ENCODE data around the gene MACO1. TPM values are rescaled to one million over a fixed set of nuclear protein-coding genes. Genes with fewer than 3 reads are reported as not detected.

MACO1 gene
- polyA plus RNA-seq, 1 donor (not counting 4 experiments of a cell fraction or from before 2014, with no cell fraction given) = 8.1 TPM

DNA sequence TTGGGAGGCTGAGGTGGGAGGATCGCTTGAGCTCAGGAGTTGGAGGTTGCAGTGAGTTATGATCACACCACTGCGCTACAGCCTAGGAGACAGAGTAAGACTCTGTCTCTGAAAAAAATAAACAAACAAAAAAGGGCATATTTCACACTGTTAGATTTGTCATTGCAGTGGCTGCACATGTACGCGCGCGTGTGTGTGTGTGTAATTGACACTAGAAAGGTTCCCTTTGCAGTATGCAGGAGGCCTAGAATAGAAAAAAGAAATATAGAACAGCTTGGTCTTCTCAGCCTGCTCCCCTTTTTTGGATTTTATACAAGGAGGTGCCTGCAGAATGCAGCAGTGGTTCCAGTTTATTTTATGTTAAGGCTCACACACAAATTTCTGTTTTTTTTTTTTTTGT is 8.6 kb downstream of the MACO1 start:
- H3K9me1 ChIP-seq (ENCODE audit: control insufficient read depth, extremely low read depth, insufficient read depth, low read length) = no peaks in the 10 kb centered on the region
- H3K9ac ChIP-seq (ENCODE audit: control insufficient read depth, extremely low read depth, insufficient read depth, low read length) = no peak overlapping the region
- no peak overlapping the region for H2AFZ ChIP-seq (ENCODE audit: control insufficient read depth, low read length)
- H3K9me3 ChIP-seq (ENCODE audit: control insufficient read depth, low read depth, low read length) = no peaks in the 10 kb centered on the region
- H3K4me2 ChIP-seq (ENCODE audit: control insufficient read depth, extremely low read depth, insufficient read depth, low read depth, low read length) = no peak overlapping the region
- H3K36me3 ChIP-seq (ENCODE audit: control insufficient read depth in 2 of 2, extremely low read depth in 1 of 2, insufficient read depth in 2 of 2, low read length in 2 of 2) = no peaks in the 10 kb centered on the region
- no peak for FAIRE-seq
- peaks cover 35% of the 10 kb centered on the region for H3K79me2 ChIP-seq (ENCODE audit: control insufficient read depth, insufficient read depth, low read length)
- dilution Hi-C loops (cut with MboI; ENCODE audit: extremely low pct_ligation_motif_present, low sequenced_read_pairs) = no loop called here
- H3K27ac ChIP-seq (ENCODE audit: control insufficient read depth, insufficient read depth, low read length) = no peak overlapping the region
- no peaks in the 10 kb centered on the region for H3K27me3 ChIP-seq (ENCODE audit: control insufficient read depth, extremely low read depth, insufficient read depth, low read length)
- H3K4me3 ChIP-seq (ENCODE audit: control insufficient read depth in 2 of 3, extremely low read depth in 1 of 3, insufficient read depth in 2 of 3, low read depth in 1 of 3, low read length in 3 of 3) = no peak overlapping the region
- H3K4me1 ChIP-seq (ENCODE audit: control insufficient read depth, extremely low read depth, insufficient read depth, low read length) = peaks cover 24% of the 10 kb centered on the region
- peaks cover 2% of the 10 kb centered on the region for H4K20me1 ChIP-seq (ENCODE audit: control insufficient read depth, extremely low read depth, insufficient read depth, low read length)
- TF ChIP-seq EZH2 (IDR thresholded peaks at IDR 0.05; ENCODE audit: low read length) = no peak
- TF ChIP-seq, protein P1, sequence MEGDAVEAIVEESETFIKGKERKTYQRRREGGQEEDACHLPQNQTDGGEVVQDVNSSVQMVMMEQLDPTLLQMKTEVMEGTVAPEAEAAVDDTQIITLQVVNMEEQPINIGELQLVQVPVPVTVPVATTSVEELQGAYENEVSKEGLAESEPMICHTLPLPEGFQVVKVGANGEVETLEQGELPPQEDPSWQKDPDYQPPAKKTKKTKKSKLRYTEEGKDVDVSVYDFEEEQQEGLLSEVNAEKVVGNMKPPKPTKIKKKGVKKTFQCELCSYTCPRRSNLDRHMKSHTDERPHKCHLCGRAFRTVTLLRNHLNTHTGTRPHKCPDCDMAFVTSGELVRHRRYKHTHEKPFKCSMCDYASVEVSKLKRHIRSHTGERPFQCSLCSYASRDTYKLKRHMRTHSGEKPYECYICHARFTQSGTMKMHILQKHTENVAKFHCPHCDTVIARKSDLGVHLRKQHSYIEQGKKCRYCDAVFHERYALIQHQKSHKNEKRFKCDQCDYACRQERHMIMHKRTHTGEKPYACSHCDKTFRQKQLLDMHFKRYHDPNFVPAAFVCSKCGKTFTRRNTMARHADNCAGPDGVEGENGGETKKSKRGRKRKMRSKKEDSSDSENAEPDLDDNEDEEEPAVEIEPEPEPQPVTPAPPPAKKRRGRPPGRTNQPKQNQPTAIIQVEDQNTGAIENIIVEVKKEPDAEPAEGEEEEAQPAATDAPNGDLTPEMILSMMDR (optimal IDR thresholded peaks at IDR 0.05 in 1 of 3, IDR thresholded peaks at IDR 0.05 in 1 of 3, conservative IDR thresholded peaks at IDR 0.05 in 1 of 3; ENCODE audit: extremely low read depth in 1 of 3, insufficient read depth in 2 of 3, low read length in 3 of 3) = no peak
- no peak for DNase-seq (ENCODE audit: low read depth, low spot score)

DNA sequence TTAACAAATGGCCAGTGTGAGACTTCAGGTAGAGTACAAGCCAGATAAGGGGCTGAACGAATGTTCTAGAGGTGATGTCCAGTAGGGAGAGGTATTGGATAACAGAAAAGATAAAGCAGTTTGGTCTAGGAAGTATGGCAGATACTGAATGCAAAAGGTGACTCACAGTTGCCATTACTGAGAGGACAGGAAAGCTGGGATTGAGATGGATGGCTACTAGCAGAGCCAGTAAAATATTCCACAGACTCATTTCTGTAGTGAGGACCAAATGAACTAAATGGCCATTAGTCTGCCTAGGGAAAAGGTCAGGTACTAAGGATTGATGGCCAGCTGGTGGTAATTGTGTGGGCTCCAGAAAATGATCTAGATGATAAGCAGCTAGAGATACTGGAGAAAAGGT is 11.5 kb downstream of the MACO1 start:
- no peak overlapping the region for H3K4me2 ChIP-seq (ENCODE audit: control insufficient read depth, extremely low read depth, insufficient read depth, low read depth, low read length)
- TF ChIP-seq EZH2 (IDR thresholded peaks at IDR 0.05; ENCODE audit: low read length) = no peak
- TF ChIP-seq, protein P1 (optimal IDR thresholded peaks at IDR 0.05 in 1 of 3, IDR thresholded peaks at IDR 0.05 in 1 of 3, conservative IDR thresholded peaks at IDR 0.05 in 1 of 3; ENCODE audit: extremely low read depth in 1 of 3, insufficient read depth in 2 of 3, low read length in 3 of 3) = no peak
- DNase-seq (ENCODE audit: low read depth, low spot score) (no peak), FAIRE-seq (peak; percentile 63)
- H3K27me3 ChIP-seq (ENCODE audit: control insufficient read depth, extremely low read depth, insufficient read depth, low read length) = no peaks in the 10 kb centered on the region
- H3K27ac ChIP-seq (ENCODE audit: control insufficient read depth, insufficient read depth, low read length) = no peak overlapping the region
- no peaks in the 10 kb centered on the region for H3K9me3 ChIP-seq (ENCODE audit: control insufficient read depth, low read depth, low read length)
- dilution Hi-C loops (cut with MboI; ENCODE audit: extremely low pct_ligation_motif_present, low sequenced_read_pairs) = no loop called here
- H4K20me1 ChIP-seq (ENCODE audit: control insufficient read depth, extremely low read depth, insufficient read depth, low read length) = peaks cover 2% of the 10 kb centered on the region
- H3K4me3 ChIP-seq (ENCODE audit: control insufficient read depth in 2 of 3, extremely low read depth in 1 of 3, insufficient read depth in 2 of 3, low read depth in 1 of 3, low read length in 3 of 3) = no peak overlapping the region
- H3K4me1 ChIP-seq (ENCODE audit: control insufficient read depth, extremely low read depth, insufficient read depth, low read length) = peaks cover 9% of the 10 kb centered on the region
- peaks cover 22% of the 10 kb centered on the region for H3K79me2 ChIP-seq (ENCODE audit: control insufficient read depth, insufficient read depth, low read length)
- H3K9me1 ChIP-seq (ENCODE audit: control insufficient read depth, extremely low read depth, insufficient read depth, low read length) = no peaks in the 10 kb centered on the region
- no peak overlapping the region for H2AFZ ChIP-seq (ENCODE audit: control insufficient read depth, low read length)
- no peaks in the 10 kb centered on the region for H3K36me3 ChIP-seq (ENCODE audit: control insufficient read depth in 2 of 2, extremely low read depth in 1 of 2, insufficient read depth in 2 of 2, low read length in 2 of 2)
- no peak overlapping the region for H3K9ac ChIP-seq (ENCODE audit: control insufficient read depth, extremely low read depth, insufficient read depth, low read length)
